ENCODE results near the gene PLIN1.
"Not testable (repeated sequence)": the region's sequence is repeated elsewhere in the genome, so short reads cannot be mapped to it uniquely, and the experiment has no call there.

The PLIN1 gene

DNA sequence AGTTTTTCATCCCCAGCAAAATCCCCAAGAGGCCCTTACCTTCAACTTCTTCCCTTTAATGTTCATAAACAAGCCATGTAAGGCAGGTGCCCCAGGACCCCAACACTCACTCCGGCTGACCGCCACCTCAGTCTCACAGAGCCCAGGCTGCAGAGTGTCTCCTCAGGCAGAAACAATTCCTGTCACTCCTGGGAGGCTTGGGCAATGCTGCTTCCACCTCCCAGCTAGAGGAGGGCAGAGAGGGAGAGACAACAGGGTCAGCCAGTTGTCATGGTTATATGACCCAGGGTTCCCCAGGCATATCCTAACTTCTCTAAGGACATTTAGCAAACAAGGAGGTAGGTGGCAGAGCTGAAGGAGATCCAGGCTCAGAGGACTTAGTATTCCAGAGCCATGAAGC lies at the start of gene PLIN1:
PLIN1 (minus strand) TSS at position 156 of the 400 bp plus-strand sequence. CDS start 1,878 bp downstream, outside the sequence.
- no peak for DNase-seq (ENCODE audit: low spot score)

- no peak for DNase-seq (ENCODE audit: low spot score)
Measured at GRCh38 chr15:89728254-89728653, 49.1 kb upstream of the PLIN1 start.

DNA sequence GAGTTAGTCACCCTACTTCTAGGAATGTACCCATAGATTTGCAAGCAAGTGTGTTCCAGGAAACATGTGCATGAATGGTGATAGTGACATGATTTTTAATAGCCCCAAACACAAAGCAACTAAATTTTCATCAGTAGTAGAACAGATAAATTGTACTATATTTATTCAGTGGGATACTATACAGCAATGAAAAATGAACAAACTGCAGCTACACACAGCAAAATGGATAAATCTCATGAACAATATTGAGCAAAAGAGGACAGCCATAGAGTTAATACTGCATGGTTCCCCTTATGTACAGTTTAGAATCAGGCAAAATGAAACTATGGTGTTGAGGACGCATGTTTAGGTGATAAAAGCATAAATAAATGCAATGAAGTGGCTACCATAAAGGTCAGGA lies 45.9 kb upstream of the PLIN1 start:
- no peak for DNase-seq (ENCODE audit: low spot score)

DNA sequence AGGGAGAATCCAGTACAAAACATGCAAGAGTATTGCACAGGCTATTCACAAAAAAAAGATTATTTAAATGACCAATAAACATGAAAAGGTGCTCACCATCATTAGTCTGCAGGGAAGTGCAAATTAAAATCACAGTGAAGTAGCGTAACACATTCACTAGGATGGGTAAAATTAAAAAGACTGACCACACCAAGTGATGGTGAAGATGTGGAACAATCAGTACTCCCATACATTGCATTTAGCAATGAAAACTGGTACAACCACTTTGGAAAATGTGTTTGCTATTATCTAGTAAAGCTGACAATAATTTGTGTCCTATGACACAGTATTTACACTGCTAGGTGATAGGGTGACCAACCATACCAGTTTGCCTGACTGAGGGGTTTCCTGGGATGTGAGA lies 45.5 kb upstream of the PLIN1 start:
- no peak for DNase-seq (ENCODE audit: low spot score)

DNA sequence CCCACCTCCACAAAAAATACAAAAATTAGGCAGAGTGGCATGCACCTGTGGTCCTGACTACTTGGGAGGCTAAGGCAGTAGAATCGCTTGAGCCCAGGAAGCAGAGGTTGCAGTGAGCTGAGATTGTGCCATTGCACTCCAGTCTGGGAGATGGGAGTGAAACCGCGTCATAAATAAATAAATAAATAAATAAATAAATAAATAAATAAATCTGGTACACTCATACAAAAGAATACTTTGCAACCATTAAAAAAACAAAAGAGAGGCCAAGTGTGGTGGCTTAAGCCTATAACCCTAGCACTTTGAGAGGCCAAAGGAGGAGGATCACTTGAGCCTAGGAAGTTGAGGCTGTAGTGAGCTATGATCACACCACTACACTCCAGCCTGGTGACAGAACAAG lies 43.9 kb upstream of the PLIN1 start:
- DNase-seq (ENCODE audit: low spot score): no peak

- no peak for DNase-seq (ENCODE audit: low spot score)
Measured at GRCh38 chr15:89714775-89715174, 35.6 kb upstream of the PLIN1 start.

DNA sequence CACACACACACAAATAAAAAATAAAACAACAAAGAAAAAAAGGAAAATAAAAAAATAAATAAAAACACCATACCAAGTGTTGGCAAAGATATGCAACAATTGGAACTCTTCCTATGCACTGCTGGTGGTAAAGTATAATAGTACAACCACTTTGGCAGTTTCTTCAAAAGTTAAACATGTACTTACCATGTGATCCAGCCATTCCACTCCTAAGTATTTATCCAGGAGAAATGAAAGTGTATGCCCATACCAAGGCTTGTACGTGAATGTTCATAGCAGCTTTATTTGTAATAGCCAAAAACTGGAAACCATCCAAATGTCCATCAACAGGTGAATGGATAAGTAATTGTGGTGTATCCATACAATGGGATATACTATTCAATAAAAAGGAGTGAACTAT lies 28.4 kb upstream of the PLIN1 start:
- DNase-seq (ENCODE audit: low spot score): no peak

DNA sequence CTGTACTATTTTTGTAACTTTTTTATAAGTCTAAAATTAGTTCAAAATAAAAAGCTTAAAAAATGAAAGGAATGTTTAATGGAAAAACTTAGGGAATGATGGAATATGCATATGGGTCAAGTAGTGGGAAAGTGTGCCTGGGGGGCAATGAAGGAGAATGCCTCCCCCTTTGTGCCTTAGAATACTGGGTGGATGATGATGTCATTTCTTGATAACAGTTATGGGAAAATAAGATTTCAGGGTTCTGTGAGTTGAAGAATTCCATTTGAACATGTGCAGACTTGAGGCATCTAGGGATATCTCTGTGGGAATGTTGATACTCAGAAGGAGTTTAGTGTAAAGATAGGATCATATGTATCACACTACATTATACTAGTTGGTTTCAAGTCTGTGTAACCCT lies 25.2 kb upstream of the PLIN1 start:
- DNase-seq (ENCODE audit: low spot score): no peak

- no peak for DNase-seq (ENCODE audit: low spot score)
Measured at GRCh38 chr15:89695198-89695597, 16.0 kb upstream of the PLIN1 start.

GRCh38 chr15:89693696-89694095 lies 14.5 kb upstream of the PLIN1 start:
- DNase-seq (ENCODE audit: low spot score): no peak

DNA sequence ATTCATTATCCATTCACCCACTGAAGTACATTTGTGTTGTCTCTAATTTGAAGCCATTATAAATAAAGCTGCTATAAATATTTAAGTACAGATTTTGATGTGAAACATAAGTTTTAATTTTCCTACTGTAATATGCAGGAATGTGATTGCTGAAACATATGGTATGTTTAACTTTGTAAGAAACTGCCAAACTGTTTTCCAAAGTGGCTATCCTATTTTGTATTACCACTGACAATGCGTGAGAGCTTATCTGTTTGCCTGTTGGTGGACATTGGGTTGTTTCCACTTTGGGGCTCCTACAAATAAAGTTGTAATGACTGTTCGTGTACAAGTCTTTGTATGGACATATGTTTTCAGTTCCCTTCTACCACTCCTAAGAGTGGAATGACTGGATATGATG lies 13.9 kb upstream of the PLIN1 start:
- DNase-seq (ENCODE audit: low spot score): no peak

- peak; percentile 83 for DNase-seq (ENCODE audit: low spot score)
Measured at GRCh38 chr15:89690276-89691218, 11.4 kb upstream of the PLIN1 start, which contains the start of the genes PEX11A and WDR93. Gene PEX11A (minus strand): TSS chr15:89690754. CDS start chr15:89690632, 122 bp downstream. Gene WDR93 (plus strand): TSS chr15:89690811. CDS start chr15:89701747, 10,936 bp downstream.

- DNase-seq (ENCODE audit: low spot score): not testable (repeated sequence)
Measured at GRCh38 chr15:89689930-89690275, 10.7 kb upstream of the PLIN1 start.

DNA sequence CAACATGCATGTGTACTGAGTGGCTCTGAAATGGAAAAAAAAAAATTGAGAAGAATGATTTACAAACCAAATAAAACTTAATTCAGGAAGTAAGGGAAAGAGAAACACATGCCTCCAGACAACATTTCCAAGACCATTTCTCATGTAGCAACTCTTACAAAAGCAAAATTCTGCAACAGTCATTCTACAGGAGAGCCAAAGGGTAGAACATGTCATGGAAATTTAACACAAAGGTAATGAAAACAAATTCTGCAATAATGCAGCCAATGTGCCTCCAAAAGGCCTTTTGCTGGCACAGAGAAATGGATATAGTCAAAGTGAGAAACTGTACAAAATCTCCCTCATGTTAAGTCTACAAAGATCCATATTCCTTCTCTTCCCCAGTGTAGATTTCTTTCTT lies 7.4 kb upstream of the PLIN1 start:
- no peak for DNase-seq (ENCODE audit: low spot score)

DNA sequence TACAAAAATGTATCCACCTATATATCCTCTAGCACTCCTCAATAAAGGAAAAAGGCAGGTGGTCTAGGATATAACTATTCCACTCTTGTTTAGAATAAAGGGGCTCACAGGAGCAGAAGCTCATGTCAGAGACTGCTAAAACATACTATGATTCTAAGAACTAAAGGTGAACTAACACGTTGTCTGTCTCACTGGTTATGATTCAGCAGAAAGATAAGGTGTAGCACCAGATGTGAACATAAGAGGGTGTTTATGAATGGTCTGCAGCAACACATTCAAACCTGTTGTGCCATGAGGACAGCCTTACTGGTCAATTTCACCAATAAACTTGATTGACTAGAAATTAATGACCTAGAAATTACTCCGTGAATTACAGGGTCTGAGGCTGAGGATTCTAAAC lies 6.8 kb upstream of the PLIN1 start:
- DNase-seq (ENCODE audit: low spot score): no peak

GRCh38 chr15:89681146-89681545 lies 2.0 kb upstream of the PLIN1 start:
- DNase-seq (ENCODE audit: low spot score): no peak

- no peak for DNase-seq (ENCODE audit: low spot score)
Measured at GRCh38 chr15:89680282-89680873, 1.2 kb upstream of the PLIN1 start.

DNA sequence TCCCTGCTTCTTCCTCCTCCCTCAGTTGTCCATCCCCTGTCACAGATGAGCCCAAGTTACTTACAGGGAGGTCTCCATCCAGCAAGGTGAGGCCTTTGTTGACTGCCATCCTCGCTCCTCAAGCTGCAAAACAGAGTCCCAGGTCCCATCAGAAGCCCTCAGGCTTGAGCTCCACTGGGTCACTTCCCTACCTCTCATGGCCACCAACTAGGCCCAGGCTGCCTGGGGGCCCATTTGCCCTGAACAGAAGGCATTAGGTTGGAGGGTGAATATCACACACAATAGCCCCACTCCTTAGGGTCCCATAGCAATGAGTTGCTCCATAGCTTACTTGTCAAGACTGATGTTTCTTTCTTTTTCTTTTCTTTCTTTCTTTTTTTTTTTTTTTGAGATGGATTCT lies 1.8 kb downstream of the PLIN1 start:
- no peak for DNase-seq (ENCODE audit: low spot score)

DNA sequence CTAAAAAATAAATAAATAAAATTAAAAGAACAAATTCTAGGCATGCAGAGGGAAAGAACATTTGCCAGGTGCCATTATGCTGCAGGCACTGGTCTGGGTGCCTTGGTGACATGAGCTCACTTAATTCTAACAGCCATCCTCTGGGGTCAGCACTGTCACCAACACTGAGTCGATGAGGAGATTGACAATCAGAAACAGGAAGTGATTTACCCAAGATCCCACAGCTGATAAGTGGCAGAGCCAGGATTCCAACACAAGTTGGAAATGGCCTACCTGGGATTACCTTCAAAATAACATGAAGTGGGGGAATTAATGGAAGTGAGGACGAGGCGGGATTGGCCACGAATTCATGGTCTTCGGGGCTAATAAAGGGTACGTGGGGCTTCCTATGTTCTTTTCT lies 3.6 kb downstream of the PLIN1 start:
- no peak for DNase-seq (ENCODE audit: low spot score)

DNA sequence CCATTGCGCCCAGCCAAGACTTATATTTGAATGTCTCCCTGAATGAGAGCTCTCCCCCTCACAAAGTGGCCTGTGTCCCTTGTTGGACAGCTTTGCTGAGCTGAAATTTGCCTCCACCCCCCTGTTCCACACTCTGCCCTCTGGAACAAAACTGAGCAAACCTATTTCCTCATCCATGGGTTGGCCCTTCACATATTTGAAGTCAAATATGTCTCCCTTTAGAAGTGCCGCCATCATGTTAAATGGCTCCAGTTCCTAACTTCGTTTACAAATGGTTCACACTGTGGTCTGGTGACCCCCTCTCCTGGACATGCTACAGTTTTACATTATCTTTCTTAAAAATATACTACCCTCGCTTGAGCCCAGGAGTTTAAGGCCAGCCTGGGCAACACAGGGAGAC lies 4.6 kb downstream of the PLIN1 start:
- no peak for DNase-seq (ENCODE audit: low spot score)

DNA sequence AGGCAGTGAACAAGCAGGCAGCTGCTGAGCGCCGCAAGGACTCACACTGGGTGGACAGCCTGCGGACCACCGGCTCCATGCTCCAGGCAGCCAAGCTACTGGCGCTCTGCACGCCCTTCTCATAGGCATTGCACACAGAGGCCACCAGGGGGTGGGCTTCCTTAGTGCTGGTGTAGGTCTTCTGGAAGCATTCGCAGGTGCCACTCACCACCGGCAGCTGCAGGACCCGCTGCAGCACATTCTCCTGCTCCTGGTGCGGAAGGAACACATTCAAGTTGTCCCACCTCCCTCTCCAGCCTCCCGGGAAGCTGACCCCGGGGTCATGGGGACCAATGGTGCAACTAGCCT lies 6.0 kb downstream of the PLIN1 start:
- DNase-seq (ENCODE audit: low spot score): peak; percentile 81

- no peak for DNase-seq (ENCODE audit: low spot score)
Measured at GRCh38 chr15:89672221-89673164, 6.7 kb downstream of the PLIN1 start.
